Astrocyte of the spinal cord (primary cell): ENCODE data around the gene NKAIN4.

Experiments
- DNase-seq: peaks from one replicate; pipeline ENCODE4 v3.0.0; 2011; ENCODE audit warnings: low read depth, low spot score
- H3K4me3 ChIP-seq: 2 replicates; pipeline ENCODE4 v1.5.1; 2011; ENCODE audit warnings: low read depth, mild to moderate bottlenecking, low read length, moderate library complexity
- in situ Hi-C: cut with HindIII; loops from 2 replicates; pipeline ENCODE4 v1.10.0; 2017; ENCODE audit warnings: low sequenced_read_pairs
- TF ChIP-seq, protein P1 (sequence below): IDR thresholded peaks from 2 replicates; pipeline ENCODE4 v1.5.1; 2012; ENCODE audit warnings: low read depth, mild to moderate bottlenecking, low read length, inconsistent platforms

Gene NKAIN4

DNA sequence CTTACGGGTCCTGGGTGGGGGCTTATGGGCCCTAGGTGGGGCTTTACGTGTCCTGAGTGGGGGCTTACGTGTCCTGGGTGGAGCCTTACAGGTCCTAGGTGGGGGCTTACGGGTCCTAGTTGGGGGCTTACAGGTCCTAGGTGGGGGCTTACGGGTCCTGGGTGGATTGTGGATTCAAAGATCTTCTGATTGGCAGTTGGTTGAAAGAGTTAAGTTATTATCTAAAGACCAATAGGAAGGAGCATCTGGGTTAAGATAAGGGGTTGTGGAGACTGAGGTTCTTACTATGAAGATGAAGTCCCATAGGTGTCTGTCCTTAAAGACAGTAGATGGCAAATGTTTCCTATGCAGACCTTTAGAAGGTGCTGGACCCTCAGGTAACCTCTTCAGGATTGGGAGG lies 27.0 kb downstream of the NKAIN4 start:
- in situ Hi-C loops: no loop called here

DNA sequence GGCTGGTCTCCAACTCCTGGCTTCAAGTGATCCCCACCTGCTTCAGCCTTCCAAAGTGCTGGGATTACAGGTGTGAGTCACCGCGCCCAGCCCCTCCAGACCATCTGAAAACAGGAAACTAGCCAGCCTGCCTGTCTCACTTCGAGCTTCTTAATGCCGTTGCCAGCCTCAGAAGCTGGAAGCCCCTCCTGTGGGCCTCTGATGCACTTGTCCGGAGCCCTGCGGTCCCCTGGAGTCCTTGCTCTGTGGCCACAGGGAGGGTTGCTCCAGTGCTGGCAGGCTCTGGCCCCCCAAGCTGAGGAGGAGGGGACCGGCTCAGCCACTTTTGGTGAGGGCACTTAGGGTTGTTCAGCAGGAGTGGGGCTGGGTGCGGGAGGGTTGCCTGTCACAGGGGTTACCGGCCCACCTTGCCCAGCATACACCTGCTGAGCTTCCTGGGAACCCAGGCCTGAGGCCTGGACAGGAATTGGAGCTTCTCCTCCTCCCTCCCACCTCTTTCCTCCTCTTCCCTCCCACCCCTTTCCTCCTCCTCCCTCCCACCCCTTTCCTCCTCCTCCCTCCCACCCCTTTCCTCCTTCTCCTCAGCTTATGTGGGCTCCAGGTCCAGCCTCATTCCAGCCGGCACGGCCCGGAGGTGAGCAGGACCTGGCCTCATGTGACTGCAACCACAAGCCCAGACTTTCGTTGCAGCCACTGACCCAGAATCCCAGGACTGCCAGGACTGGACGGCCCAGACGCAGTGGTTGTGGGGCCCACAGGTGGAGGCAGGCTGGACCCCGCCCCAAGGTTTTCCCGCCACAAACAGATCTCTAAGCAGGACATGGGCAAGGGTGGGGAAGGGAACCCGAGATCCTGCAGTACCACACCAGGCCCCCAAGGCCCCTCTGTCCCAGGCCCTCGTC lies 28.0 kb downstream of the NKAIN4 start:
- in situ Hi-C loops: no loop called here
- TF ChIP-seq, protein P1, sequence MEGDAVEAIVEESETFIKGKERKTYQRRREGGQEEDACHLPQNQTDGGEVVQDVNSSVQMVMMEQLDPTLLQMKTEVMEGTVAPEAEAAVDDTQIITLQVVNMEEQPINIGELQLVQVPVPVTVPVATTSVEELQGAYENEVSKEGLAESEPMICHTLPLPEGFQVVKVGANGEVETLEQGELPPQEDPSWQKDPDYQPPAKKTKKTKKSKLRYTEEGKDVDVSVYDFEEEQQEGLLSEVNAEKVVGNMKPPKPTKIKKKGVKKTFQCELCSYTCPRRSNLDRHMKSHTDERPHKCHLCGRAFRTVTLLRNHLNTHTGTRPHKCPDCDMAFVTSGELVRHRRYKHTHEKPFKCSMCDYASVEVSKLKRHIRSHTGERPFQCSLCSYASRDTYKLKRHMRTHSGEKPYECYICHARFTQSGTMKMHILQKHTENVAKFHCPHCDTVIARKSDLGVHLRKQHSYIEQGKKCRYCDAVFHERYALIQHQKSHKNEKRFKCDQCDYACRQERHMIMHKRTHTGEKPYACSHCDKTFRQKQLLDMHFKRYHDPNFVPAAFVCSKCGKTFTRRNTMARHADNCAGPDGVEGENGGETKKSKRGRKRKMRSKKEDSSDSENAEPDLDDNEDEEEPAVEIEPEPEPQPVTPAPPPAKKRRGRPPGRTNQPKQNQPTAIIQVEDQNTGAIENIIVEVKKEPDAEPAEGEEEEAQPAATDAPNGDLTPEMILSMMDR: no peak
- DNase-seq: no peak
- no peak overlapping the region for H3K4me3 ChIP-seq

More for the DNA sequence above, 27.0 kb downstream of the NKAIN4 start:
- TF ChIP-seq, protein P1: no peak
- H3K4me3 ChIP-seq: no peak overlapping the region
- no peak for DNase-seq

DNA sequence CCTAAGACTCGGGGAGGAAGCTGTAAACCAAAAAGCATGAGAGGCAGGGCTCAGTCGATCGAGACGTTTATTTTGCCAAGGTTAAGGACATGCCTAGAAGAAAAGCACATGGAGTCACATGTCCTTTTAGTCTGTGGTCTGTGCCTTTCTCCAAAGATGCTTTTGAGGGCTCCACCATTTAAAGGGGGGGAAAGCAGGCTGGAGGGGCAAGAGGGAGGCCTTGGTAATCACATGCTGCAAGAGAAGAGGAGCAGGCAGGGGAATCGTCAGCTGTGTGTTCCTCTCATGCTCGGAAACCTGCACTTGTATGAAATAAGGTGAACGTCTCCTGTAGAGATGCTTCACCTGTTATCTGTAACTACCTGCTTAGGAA lies 29.2 kb downstream of the NKAIN4 start:
- no peak for DNase-seq
- no peak overlapping the region for H3K4me3 ChIP-seq
- in situ Hi-C loops: no loop called here
- TF ChIP-seq, protein P1: no peak

DNA sequence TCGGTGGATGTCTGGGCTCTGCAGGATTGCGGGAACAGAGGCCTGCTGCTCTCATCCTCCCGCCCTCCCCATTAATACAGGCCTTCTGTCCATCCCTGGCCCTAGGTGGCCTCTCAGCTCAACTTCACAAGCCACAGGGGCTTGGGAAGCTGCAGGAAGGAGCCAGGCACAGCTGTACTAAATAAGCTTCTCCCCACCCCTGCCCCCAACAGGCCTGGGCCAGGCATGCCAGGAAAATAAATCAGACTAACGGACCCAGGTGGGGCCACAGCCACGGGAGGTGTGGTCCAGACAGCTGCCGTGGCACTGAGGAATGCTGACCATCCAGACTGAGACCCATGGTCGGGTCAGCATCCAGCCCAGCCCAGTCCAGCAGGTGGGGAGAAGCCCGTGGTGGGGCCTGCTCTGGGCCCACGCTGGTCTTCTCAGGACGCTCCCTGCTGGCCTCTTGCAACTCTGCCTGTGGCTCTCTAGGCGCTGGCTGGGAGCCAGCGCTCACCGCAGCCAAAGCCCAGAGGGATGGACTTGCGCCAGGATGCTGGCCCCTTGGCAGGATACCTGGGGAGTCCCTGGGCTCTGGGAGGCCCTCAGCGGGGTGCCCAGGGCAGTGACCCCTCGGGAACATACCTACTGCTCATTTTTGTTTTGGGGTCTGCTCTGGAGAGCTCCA lies 29.7 kb downstream of the NKAIN4 start:
- peak; percentile 74 for DNase-seq
- H3K4me3 ChIP-seq: no peak overlapping the region
- in situ Hi-C loops: no loop called here

DNA sequence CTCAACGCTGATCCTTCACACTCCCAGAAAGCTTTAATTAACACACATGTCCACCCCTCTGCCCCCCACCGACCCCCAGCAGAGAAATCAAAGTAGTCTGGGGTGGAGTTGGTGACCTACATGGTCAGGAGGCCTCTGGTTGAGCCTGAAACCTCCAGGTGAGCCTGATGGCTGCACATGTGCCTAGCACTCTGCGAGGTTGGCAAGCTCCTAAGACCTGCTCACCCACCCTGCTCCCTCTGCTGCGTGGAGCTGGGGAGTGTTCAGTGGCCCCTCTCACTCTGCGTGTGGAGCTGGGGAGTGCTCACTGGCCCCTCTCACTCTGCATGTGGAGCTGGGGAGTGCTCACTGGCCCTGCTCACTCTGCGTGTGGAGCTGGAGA lies 30.4 kb downstream of the NKAIN4 start:
- DNase-seq: no peak
- TF ChIP-seq, protein P1: no peak
- in situ Hi-C loops: no loop called here
- H3K4me3 ChIP-seq: no peak overlapping the region

More for the DNA sequence above, 29.7 kb downstream of the NKAIN4 start:
- TF ChIP-seq, protein P1: peak; percentile 44

DNA sequence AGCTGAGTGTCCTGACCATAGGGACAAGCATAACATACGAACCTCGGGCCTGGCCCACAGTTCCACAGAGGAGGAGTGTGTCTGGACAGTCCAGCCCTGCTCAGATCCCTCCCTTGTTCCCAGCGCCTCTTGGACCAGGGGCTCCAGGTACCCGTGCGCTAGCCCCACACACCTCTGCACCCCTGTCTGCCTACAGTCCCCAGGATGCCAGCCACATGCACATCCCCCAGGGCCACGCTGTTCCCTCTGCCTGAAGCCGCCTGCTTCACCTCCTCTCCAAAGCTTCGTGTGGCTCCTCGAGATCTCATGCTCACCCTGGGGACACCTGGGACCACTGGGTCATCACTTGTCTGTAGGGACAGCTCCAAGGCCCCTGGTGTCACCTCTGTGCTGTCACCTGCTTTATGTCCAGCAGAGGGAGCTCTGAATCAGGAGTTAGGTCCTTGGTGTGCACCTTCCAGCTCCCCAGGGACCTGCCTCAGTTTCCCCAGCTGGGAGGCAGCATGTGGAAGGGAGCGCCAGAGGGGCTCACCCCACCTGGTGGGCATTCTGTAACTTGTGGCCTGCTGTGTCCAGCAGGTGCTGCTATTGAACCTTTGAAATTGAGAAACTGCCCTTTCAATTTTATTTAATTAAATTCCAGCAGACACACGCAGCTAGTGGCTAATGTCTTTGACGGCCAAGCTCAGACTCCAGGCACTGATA lies 31.0 kb downstream of the NKAIN4 start:
- TF ChIP-seq, protein P1: peak; percentile 83
- no peak overlapping the region for H3K4me3 ChIP-seq
- peak; percentile 35 for DNase-seq
- in situ Hi-C loops: no loop called here
